Epithelial cell of esophagus (primary cell): ENCODE measurements around the gene MCC.

Experiments
- DNase-seq: peaks from one replicate; pipeline ENCODE4 v3.0.0; 2010; ENCODE audit warnings: low read depth
- H3K4me3 ChIP-seq: 2 replicates; pipeline ENCODE4 v1.5.1; 2011; ENCODE audit warnings: mild to moderate bottlenecking, low read length, control low read depth
- TF ChIP-seq, protein P1 (sequence below): IDR thresholded peaks from 2 replicates; pipeline ENCODE4 v1.5.1; 2011; ENCODE audit warnings: low read depth, mild to moderate bottlenecking, low read length, control low read depth, inconsistent platforms; ENCODE audit not compliant: insufficient read depth; ENCODE audit errors: missing control alignments

Gene MCC

DNA sequence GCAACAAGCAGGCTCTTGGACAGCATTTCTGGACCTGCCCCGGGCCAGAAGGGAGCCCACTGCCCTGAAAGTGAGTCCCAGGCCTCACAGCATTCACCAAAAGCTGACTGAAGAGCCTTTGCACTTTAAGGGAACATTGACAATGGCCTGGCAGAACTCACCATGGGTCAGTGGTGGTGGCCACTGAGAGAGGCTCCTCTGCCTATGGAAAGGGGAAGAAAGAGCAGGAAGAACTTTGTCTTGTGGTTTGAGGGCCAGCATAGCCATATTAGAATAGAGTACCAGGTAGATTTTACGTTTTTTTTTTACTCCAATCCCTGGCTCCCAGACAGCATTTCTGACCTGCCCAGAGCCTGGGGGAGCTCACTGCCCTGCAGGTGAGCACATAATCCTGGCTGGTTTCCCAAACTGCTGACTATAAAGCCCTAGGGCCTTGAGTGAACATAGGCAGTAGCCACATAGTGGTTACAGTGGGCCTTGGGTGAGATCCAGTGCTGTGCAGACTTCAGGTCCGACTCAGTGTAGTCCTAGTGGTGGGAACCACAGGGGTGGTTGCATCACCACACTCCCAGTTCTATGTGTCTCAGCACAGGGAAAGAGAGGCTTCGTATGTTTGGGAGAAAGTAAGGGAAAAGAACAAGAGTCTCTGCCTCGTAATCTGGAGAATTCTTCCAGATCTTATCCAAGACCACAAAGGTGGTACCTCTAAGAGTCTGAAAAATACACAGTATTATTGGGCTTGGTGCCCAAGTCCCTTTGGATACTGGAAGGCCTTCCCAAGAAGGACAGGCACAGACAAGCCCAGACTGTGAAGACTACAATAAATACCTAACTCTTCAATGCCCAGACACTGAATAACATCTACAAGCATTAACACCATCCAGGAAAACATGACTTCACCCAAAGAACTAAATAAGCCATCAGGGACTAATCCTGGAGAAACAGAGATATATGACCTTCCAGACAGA, 143.0 kb downstream of the MCC start:
- TF ChIP-seq, protein P1, sequence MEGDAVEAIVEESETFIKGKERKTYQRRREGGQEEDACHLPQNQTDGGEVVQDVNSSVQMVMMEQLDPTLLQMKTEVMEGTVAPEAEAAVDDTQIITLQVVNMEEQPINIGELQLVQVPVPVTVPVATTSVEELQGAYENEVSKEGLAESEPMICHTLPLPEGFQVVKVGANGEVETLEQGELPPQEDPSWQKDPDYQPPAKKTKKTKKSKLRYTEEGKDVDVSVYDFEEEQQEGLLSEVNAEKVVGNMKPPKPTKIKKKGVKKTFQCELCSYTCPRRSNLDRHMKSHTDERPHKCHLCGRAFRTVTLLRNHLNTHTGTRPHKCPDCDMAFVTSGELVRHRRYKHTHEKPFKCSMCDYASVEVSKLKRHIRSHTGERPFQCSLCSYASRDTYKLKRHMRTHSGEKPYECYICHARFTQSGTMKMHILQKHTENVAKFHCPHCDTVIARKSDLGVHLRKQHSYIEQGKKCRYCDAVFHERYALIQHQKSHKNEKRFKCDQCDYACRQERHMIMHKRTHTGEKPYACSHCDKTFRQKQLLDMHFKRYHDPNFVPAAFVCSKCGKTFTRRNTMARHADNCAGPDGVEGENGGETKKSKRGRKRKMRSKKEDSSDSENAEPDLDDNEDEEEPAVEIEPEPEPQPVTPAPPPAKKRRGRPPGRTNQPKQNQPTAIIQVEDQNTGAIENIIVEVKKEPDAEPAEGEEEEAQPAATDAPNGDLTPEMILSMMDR: peak; percentile 10
- DNase-seq: peak; percentile 89

DNA sequence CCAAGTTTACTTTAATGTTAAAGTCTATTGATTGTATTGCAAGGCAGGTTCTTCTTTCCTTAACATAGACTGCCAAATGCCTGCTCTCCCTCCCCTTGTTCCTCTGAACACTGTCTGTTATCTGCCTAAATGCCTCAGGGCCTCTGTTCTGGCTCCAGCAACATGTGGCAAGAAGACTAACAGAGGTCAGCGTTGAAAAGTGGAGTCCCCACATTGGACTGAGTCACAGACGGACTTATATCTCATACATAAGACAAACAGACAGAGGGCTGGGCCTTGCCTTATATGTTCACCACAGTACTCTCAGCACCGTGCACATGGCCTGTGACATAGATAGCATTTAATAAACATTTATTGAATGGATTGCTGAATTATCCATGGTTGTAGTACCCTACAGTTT, 144.9 kb downstream of the MCC start:
- peak; percentile 74 for DNase-seq
- H3K4me3 ChIP-seq: no peak overlapping the region
- TF ChIP-seq, protein P1: no peak

More for the DNA sequence above, 143.0 kb downstream of the MCC start:
- no peak overlapping the region for H3K4me3 ChIP-seq

DNA sequence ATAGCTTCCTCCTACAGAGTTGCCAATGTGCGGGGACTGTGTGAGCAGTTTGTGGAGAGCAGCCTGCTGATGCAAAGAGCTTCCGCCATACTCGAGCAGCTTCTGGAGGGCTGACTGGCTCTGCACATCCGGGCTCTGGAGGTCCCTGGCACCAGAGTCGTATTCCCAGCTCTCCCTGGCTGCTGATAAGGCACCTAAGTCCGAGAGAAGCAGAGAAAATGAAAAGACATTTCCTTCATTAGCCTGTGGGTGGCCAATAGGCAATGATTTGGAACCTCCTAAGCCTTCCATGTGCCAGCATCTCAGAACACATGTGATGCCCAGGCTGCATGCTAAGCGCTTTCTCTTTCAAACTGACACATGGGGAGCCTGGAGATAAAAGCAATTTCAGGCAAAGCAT, 147.7 kb downstream of the MCC start:
- TF ChIP-seq, protein P1: no peak
- DNase-seq: no peak
- no peak overlapping the region for H3K4me3 ChIP-seq

DNA sequence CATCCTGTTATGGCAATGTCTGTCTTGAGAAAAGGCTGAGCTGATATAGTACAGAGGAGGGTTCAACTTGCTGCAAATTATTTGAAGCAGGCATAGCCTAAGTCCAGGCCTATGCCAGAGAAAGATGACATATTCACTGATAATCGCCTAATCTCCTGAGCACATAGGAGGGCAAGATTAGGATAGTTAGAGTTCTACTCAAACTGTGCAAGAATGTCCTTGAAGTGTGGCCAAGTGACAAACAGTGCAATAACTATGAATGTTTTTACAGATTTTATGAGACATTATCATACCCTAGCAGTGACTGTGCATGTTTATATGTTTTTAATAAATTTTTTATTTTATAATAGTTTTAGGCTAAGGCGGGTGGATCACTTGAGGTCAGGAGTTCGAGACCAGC, 149.6 kb downstream of the MCC start:
- DNase-seq: no peak
- TF ChIP-seq, protein P1: no peak
- no peak overlapping the region for H3K4me3 ChIP-seq

DNA sequence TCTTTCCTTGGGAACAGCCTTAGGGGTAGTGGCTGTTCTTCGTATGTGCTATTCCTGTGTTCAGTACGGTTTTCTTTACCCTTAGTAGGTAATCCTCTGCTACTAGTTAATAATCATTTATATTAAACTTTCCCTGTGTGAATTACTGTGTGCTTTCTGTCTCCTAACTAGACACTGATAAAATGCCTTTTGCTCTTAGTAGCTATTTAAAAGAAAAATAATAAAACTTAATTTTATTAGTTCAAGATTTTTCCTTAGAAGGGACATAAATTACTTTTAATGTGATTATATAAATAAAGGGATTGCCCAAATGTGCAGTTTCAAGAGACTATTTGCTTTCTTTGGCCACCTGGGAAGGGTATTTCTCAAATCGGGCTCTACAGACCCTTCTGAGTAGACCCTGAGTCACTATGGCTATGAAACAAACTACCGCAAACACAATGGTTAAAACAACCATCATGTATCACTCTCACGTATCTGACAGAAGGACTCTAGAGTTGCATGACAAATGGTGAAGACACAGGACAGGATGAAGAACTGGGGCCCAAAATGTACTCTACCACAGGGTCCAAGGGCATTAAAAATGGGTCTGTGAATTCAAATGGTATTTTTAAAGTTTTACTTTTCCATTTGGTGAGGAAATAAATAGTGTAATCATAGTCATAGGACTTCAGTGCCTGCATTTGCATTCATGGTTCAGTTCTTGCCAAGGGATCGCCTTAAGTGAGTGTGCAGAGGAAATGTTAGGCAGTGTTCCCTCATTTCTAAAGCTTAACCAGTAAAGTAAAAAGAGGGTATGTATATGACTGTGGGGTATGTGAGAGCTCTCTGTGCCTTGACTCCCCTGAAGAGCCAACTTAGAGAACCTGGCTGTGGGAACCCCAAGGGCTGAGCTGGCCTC, 150.5 kb downstream of the MCC start:
- no peak overlapping the region for H3K4me3 ChIP-seq
- TF ChIP-seq, protein P1: no peak
- no peak for DNase-seq

DNA sequence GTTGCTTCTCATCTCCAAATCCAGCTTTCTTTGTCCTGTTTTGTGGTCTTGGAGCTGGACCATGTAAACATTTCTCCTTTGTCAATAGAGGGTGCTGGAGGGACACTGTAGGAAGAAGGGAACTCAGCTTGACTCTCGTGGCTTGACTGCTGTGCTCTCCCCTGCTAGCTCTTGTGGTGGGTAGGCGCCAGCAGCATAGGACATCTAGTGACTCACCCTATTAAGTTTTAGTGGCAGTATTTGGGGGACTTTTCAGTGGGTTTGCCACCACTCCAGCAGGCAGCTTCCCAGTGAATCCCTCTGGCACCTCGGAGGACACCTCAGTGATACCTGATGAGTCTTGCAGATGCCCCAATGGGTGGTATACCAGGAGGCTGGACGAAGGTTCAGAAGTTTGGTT, 151.3 kb downstream of the MCC start:
- H3K4me3 ChIP-seq: no peak overlapping the region
- DNase-seq: peak; percentile 64
- TF ChIP-seq, protein P1: peak; percentile 51
